IMR-90 (cell line): ENCODE measurements around the gene GUCY1A2.

Experiments used
- CEBPB ChIP-seq: IDR thresholded peaks from 2 replicates; pipeline ENCODE4 v1.6.1; 2012; ENCODE audit warnings: low read depth, low read length, improper control_type of control experiment
- MXI1 ChIP-seq: IDR thresholded peaks from 2 replicates; pipeline ENCODE4 v1.6.1; 2012; ENCODE audit warnings: low read depth, mild to moderate bottlenecking, low read length, moderate library complexity, borderline replicate concordance
- NFE2L2 ChIP-seq: fragments of 150-350 bp; IDR thresholded peaks from 2 replicates; pipeline ENCODE4 v1.6.1; 2016; ENCODE audit warnings: low read depth, mild to moderate bottlenecking, low read length
- POLR2A ChIP-seq: IDR thresholded peaks from 2 replicates; pipeline ENCODE4 v1.6.1; 2012; ENCODE audit warnings: mild to moderate bottlenecking, low read depth, low read length
- RCOR1 ChIP-seq: IDR thresholded peaks from 2 replicates; pipeline ENCODE4 v1.6.1; 2012; ENCODE audit warnings: mild to moderate bottlenecking, low read length, improper control_type of control experiment; ENCODE audit not compliant: insufficient replicate concordance
- TF ChIP-seq, protein P1 (sequence below): conservative IDR thresholded peaks from 2 replicates; pipeline ENCODE4 v1.5.1; 2012; ENCODE audit warnings: mild to moderate bottlenecking, low read depth, low read length, improper control_type of control experiment

DNA sequence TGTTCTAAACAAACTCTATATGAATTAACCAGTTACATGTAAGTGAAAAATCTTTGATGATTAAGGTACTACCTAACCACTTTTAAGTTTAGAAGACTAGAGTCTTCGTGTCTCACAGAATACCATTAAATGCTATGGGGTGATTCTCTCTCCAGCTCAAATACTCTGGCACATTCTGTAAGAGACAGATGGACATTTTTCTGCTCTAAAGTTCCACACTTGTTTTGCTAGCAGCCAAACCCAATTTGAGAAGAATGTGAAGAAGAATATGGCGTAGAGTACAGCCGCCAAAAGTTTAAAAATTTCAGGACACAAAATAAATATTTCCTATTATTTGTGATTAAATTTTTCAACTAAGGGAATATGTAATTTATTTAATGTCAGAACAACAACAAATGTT lies 339.1 kb downstream of the GUCY1A2 start:
- TF ChIP-seq RCOR1 = no peak
- TF ChIP-seq, protein P1, sequence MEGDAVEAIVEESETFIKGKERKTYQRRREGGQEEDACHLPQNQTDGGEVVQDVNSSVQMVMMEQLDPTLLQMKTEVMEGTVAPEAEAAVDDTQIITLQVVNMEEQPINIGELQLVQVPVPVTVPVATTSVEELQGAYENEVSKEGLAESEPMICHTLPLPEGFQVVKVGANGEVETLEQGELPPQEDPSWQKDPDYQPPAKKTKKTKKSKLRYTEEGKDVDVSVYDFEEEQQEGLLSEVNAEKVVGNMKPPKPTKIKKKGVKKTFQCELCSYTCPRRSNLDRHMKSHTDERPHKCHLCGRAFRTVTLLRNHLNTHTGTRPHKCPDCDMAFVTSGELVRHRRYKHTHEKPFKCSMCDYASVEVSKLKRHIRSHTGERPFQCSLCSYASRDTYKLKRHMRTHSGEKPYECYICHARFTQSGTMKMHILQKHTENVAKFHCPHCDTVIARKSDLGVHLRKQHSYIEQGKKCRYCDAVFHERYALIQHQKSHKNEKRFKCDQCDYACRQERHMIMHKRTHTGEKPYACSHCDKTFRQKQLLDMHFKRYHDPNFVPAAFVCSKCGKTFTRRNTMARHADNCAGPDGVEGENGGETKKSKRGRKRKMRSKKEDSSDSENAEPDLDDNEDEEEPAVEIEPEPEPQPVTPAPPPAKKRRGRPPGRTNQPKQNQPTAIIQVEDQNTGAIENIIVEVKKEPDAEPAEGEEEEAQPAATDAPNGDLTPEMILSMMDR = no peak
- no peak for TF ChIP-seq NFE2L2
- TF ChIP-seq CEBPB = no peak
- no peak for TF ChIP-seq POLR2A
- no peak for TF ChIP-seq MXI1
